NCI-H748 (cell line): ENCODE measurements around the gene BEX2.
"Not testable (repeated sequence)": the region's sequence is repeated elsewhere in the genome, so short reads cannot be mapped to it uniquely, and the experiment has no call there.

Experiments
- DNase-seq: peaks from one replicate; lab custom pipeline; 2025; ENCODE audit not compliant: unreplicated experiment; lab: John Stamatoyannopoulos, UW

The BEX2 gene

DNA sequence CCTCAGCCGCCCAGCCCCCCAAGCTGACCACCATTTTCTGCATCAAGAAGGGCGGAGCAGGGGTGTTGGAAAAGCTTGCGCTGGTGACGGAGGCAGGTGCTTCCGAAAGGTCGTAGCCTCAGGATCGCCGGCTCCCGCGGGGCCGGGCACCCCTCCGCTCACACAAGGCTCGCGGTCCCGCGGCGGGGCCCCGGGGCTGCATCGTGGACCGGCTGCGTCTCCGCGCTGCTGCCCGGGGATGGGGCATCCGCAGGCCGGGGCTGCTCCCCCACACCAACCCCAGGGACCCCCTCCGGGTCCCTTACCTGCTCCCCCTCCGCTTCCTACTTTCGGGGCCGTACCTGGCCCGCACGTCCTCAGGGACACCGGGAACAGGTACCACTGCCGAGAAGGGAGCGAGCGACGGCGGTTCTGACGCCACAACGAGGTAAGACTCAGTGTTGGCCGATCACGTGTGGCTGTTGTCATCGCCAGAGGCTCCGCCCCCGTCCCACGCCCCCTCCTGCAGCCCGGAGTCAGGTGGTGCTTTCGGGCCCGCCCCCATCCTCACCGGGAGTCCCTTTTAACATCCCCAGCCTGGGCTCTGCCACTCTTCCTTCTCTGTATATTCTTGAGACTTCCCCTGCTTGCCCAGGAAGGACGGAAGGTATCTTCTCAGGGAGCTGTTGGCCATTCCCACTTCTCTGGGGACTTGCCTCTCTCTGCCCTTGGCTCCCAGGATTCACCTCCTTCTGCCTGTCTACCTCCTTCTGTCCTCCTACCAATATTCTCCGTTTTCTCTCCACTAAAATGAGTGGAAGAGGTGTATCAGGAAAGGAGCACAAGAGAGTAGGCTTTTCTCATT is at the start of gene BEX2:
Gene BEX2 (minus strand): TSS at position 436 of the 844 bp plus-strand sequence. CDS start 1,014 bp downstream, outside the sequence.
- peak; percentile 84 for DNase-seq

DNA sequence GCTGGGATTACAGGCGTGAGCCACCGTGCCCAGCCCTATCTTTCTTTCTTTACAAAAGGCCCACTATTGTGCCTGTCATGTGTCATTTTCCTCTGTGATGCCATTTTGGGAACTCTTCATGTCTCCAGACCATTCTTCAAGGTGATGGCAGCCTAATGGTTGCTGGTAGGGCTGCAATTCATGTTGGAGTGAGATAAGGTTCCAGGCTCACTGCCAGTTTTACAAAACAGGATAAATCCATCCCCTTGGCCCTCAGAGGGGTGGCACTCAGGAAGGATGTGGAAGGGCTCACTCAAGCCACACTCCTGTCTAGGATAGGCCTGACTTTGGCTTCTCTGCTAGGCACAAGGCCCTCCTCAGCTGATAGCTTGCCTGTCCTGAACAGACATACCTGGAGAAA is 49.3 kb upstream of the BEX2 start:
- DNase-seq = no peak

- DNase-seq = not testable (repeated sequence)
Measured at GRCh38 chrX:103359605-103360004, 48.8 kb upstream of the BEX2 start.

DNA sequence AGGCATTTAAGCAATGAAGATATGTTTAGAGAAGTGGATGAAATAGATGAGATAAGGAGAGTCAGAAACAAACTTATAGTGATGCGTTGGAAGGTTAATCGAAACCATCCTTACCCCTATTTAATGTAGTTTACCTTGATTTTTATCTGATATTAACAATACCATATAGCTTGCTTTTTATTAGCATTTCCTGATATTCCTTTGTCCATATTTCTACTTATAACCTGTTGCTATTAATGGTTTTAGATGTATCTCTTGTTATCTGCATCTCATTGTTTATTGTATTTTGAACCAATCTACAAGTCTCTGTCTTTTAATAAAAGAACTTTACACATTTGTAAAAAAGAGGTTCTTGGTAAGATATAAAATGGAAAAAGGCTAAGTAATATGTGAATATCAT is 47.1 kb upstream of the BEX2 start:
- no peak for DNase-seq

DNA sequence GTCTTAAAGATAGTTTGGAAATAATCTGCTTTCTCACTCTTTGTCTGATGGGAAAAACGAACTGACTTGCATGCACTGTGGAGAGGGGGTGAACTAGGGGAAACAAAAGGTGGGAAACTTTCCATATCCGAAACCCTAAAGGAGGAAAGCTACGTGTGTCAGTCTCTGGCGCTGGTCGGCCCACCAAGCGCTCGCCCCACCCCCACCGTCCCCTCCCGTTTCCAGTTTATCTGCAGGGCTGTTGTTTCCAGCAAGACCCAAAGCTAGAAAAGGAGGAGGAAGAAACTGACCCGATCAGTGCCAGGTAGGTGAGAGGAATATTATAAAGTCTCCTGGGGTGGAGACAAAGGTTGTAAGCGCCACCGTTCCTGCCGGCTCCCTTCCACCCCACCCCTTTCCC is 46.1 kb upstream of the BEX2 start:
- DNase-seq = peak; percentile 10

- DNase-seq = peak; percentile 83
Measured at GRCh38 chrX:103356130-103356798, 45.5 kb upstream of the BEX2 start, which contains the start of gene TCEAL9. Gene TCEAL9 (plus strand): TSS chrX:103356506. CDS start chrX:103357685, 1,179 bp downstream.

DNA sequence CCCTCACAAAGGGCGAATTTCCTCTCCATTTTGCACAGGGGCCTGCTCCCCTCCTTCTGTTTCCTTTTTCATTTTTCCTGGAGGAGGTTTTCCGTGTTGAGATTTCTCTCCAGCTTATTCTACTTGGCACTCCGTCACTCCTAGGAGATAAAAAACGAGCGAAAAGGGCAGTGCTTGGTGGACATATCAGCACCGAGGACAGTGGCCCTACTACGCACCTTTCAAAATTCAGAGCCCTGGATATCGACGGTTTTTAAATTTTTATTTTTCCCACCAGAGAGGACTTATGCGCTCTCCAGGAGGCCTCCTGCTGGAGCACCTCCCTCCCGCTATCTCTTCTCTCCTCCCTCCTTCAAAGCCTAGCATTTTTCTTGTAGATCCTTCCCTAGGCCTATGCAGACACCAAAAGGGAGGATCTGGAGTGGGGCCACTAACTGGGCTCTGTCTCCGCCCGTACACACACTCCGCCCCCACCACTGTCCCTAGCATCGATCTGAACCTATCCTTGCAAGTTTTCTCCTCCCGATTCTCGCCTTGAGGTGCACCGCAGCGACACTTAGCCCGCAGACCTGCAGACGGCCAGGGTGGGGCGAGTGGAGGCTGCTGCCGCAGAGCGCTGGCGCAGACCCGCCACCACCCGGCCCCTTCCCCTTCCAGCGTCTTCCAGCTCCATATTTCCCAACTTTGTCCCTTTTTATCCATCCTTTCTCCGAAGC is 37.0 kb upstream of the BEX2 start:
- DNase-seq = no peak

GRCh38 chrX:103344606-103345005 is 33.8 kb upstream of the BEX2 start:
- no peak for DNase-seq

- peak; percentile 33 for DNase-seq
Measured at GRCh38 chrX:103343105-103343504, 32.3 kb upstream of the BEX2 start.

DNA sequence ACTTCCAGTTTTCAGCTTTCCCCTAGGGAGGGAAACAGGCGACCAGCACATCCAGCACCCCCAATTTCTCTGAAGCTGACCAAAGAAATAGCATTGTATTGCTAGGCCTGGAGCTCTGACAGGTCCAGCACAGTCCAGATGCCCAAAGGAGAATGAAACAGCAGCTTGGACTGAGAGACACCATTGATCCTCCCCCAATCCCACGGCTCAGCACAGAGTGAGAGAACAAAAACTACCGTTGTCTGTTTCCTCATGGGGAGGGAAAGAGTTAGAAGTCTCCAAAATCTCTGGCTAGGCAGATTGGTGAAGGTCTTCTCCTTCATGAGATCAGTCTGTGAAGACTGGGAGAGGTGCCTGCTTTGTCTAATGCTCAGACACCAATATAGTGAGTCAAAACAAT is 27.9 kb upstream of the BEX2 start:
- no peak for DNase-seq

GRCh38 chrX:103330681-103331288 is 20.0 kb upstream of the BEX2 start:
- DNase-seq = no peak

- no peak for DNase-seq
Measured at GRCh38 chrX:103329991-103330390, 19.2 kb upstream of the BEX2 start, which contains the start of gene TCEAL7. Gene TCEAL7 (plus strand): TSS chrX:103330239. CDS start chrX:103331404, 1,165 bp downstream.

- DNase-seq = no peak
Measured at GRCh38 chrX:103311399-103311780, 600 bp upstream of the BEX2 start.

DNA sequence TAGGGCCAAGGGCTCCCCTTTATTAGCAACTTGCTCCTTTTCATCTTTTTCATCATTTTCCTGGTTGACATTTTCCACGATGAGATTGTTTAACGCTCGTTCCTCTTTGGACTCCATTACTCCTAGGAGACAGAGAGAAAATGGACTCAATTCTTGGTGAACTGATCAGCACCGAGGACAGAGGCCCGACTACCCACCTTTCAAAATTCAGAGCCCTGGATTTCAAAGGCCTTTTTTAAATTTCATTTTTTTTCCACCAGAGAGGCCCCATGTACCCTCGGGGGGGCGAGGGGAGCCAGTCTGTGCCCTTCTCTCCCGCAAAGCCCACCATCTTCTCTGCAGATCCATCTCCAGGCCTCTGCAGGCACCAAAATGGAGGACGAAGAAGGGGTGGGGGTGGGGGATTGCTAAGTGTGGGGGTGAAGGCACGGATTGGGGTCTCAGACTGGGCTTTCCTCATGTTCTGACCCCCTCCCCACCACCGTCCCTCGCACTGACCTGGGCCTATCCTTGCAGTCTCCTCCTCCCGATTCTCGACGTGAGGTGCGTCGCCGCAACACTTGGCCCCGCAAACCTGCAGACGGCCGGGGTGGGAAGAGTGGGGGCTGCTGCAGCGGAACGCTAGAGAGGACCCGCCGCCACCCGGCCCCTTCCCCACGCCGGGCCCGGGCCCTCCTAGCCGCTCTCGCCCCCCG is 783 bp downstream of the BEX2 start:
- peak; percentile 5 for DNase-seq

GRCh38 chrX:103305666-103306065 is 5.1 kb downstream of the BEX2 start:
- not testable (repeated sequence) for DNase-seq

- no peak for DNase-seq
Measured at GRCh38 chrX:103304705-103305104, 6.1 kb downstream of the BEX2 start.

- DNase-seq = no peak
Measured at GRCh38 chrX:103293118-103293517, 17.7 kb downstream of the BEX2 start.

- DNase-seq = no peak
Measured at GRCh38 chrX:103279624-103280023, 31.2 kb downstream of the BEX2 start.

DNA sequence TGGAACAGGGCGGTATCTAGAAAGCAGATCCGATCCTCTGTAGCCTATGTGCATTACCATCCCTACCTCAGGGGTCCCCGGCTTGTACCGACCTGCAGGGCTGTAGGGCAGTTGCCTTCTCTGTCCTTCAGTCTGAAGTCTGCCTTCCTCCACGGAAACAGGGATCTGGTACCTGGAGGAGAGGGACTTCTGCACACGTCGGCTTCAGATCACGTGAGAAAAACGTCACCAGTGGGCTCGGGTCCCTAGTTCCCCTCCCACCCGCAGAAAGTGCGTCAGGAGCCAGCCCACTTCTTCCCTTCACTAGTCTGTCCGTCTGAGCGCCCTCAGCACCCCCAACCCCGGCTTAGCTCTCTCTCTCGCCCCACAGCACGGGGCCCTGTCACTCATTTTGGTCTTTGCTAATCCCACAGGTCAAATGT is 34.2 kb downstream of the BEX2 start, which contains the start of gene TCEAL5:
Gene TCEAL5 (minus strand): TSS at position 170 of the 422 bp plus-strand sequence. CDS start 2,187 bp downstream, outside the sequence.
- no peak for DNase-seq

GRCh38 chrX:103275947-103276567 is 34.7 kb downstream of the BEX2 start:
- DNase-seq = no peak
